NAMALWA (cell line): ENCODE measurements around the gene TET3.

Source experiments
- DNase-seq: peaks from one replicate; pipeline ENCODE4 v3.0.0-alpha.2; 2015; ENCODE audit warnings: low spot score

TET3 gene

DNA sequence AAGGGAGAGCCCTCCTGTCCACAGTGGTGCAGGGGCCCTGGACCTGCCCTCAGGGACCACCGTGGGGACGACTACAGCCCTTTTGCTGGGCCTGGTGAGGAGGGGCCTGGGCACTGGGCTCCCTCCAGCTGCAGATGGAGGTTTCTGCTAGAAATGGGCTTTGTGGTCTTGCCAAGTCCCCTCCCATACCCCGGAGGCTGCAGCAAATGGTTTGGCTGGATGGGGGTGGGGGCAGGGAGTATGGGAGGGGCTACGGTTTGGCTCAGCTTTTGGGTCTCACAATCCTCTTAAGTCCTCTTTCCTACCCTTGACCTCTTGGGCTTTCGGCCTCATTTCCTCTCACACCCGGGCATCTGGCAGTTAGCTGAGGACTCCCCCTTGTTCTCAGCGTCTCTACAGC lies 21.7 kb downstream of the TET3 start:
- no peak for DNase-seq

DNA sequence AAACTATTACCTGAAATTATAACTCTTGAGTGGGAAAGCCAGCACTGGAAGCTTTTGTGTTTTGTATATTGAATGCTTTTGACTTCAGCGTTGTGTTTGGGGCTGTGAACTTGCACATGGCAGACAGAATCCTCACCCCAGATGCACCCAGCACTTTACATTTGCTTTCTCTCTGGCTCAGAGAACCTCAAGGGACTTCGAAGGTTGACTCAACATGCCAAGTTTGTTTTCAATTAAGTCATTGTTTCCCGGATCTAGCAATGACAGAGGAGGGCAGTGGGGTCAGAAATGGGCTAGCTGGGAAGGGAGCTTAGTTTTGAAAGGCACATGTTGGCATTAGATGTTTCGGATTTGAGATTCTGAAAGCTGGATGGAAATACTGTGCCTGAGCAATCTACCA lies 22.4 kb downstream of the TET3 start:
- DNase-seq: no peak

DNA sequence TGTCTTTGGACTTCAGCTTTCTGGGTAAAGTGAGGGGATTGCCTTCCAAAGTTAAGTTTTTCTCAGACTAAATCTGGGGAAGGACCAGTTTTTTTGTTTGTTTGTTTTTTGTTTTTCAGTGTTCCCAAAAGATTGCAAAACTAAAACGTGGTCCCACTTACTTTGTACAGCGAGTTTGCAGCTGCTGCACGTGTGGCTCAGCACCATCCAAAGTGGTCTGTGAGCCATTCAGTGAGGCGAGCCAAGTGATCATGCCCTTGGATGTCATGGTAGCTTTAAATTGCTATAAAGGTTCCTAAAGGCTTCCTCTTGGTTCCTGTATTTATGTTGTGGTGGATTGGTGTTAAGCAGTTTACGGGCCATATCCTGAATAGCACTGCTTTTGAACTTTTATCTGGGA lies 23.0 kb downstream of the TET3 start:
- no peak for DNase-seq

DNA sequence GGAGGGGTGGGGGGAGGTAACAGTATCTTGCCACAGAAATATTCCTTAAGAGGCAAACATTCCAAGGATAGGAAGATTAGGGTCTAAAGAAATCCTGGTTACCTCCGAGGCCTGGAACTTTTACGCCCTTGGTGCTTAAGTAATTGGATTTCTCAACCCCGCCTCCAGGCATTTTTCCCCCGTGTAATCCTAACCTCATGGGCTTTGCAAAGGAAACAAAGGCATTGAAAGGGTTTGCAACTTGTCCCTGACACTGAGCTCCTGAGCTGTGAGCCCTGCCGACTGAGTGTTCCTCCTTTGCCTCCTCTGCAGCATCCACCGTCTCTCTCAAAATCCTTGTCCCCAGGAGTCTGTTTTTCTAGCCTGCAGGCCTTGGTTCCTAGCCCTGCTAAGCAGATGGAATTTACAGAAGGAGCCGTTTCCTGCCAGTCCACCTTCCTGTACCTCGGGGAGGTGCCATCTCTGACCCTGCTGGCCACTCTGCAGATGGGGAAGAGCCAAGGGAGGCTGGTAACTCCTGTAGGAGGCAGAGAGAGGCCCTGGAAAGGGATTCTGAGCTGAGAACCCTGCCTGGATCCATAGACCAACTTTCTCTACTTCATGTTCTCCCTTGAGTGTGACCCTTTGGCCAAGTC lies 24.2 kb downstream of the TET3 start:
- DNase-seq: no peak

DNA sequence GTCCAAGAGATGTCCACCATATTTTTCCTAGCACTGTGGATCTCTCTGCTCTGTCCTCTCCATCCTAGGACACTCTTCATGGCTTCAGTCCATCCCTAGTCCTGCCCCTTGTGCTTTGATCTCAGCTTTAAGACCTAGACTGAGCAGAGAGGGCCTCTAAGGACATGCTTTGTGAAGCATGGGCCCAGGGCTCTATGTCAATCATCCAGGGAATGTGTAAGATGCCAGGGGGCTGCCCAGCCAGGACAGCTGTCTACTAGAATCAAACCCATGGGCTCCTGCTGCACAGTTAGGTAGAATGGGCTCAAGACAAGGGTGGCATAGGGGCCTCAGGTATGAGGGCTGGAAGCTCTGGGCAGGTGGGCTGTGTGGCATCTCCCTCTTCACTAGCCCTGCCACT lies 24.9 kb downstream of the TET3 start:
- DNase-seq: no peak

DNA sequence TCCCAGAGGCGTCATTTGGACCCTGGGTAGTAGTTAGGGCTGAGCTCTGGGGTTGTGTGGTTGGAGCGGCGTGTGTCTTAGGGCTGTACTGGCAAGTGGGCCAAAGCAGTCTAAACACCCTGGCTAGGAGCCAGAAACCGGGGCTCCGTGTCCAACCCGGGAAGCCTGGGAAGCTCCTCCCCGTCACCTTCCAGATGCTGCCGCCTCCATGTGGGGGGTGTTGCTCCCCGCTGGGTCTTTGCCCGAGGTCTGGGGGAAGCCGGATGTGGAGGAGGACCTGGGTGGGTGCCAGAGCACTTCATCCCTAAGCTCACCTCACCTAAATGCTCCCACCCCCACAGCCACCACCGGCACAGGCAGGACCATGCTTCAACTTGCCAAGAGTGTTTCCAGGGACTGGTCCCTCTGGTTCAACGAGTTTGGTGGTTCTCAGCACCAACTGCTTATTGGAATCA lies 25.4 kb downstream of the TET3 start:
- DNase-seq: no peak

DNA sequence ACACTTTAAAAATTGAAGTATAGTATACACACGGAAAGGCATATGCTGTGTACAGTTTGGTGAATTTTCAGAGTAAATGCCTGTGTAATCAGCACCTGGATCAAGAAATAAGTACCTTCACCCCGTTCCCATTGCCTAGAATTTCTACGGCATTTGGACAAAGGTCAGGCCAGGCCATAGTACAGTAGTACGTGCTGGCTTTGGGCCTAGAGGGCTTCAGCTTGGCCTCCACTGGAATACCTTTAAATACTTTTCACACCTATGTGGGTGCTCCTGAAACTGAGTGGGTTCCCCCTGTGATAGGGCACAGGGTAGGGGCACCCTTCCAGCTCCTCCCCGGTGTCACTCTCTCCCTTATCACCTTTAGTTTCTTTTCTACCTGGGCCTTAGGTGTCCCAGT lies 26.5 kb downstream of the TET3 start:
- no peak for DNase-seq

DNA sequence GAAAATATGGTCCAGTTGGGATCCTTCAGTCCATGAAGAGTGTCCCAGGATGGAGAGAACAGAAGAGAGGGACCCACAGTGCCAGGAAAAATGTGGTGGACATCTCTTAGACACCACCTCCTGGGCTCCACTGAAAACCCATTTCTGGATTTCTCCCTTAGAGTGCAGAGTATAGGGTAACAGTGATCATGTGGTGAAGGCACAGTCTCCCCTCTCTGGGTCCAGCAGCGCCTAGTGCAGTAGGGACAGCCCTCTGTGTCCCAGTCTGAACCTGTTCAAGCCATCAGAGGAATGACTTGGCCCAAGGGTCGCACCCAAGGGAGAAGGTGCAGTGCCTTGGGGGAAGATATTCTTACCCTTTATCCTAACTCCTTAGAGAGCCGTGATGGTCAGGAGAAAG lies 30.1 kb downstream of the TET3 start:
- DNase-seq: no peak

DNA sequence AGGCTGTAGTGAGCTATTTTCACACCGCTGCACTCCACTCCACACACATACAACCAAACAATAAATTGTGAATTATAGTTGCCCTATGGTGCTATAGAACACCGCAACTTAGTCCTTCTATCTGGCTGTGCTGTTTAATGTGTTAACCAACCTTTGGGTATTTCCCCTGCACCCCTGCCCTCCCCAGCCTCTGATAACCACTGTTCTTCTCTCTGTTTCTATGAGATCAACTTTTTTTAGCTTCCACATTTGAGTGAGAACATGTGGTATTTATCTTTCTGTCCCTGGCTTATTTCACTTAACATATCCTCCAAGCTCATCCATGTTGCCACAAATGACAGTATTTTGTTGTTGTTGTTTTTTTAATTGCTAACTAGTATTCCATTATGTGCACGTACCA lies 32.5 kb downstream of the TET3 start:
- DNase-seq: no peak

DNA sequence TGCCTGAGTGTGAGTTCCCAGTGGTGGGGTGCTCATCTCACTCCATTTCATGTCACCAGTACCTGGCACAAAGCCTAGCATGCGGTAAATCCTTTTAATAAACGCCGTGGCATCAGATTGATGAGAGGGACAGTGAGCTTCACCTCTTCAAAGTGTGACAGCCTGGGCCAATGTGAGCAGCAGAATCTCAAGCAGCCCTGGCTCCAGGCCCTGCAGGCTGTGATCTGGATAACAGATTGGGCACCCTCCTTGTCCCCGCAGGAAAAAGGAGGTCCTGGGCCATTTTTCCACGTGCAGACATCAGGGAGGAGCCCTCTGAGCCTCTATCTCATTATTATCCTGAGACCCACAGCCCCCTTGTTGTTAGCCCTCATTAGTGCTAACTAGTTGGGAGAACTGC lies 34.8 kb downstream of the TET3 start:
- DNase-seq: no peak

DNA sequence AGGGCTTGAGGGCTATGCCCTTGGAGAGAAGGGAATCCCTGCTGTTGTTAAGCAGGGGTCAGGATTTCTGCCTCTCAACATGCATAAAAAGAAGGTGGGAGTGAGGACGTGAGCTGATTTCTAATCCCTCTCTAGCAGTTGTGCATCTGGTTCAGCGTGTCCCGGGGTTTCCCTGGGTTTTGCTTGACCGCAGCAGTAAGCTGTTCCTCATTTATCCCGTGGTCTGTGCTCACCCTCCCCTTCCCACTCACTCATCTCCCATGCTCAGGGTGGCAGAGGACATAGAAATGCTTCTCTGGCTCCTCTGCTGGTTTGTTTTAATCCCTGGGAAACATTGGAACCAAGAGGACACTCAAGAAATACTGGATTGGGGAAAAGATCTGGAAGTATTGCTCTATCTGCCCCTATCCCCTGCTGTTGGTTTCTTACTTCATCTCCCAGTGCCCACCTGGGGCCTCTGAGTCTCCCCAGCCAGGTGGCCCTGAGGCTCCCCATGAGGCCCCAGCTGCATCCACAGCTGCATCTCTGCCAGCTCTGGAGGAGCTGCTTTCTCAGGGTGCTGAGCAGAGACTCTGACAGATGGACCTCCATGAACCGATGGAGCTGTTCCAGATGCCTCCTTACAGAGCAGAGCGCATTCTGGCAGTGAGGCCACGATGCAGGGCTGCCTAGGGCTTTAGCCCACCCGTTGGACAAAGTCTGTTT lies 36.1 kb downstream of the TET3 start:
- DNase-seq: peak; percentile 79

DNA sequence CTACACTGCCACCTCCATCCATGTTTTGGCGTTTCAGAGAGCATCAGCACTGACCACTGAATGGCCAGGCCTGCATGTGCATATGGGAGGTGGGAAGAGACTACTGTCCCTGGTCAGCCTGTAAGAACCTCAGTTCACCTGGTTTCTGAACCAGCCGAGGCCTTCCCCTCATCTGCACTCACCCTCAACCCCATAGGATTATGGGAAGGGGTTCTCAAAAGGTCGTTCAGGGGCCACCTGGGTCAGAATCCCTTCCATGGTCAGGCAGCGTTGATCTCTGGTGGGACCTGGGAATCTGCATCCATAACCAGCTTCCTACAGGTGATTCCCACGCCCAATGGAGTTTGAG lies 36.7 kb downstream of the TET3 start:
- no peak for DNase-seq

DNA sequence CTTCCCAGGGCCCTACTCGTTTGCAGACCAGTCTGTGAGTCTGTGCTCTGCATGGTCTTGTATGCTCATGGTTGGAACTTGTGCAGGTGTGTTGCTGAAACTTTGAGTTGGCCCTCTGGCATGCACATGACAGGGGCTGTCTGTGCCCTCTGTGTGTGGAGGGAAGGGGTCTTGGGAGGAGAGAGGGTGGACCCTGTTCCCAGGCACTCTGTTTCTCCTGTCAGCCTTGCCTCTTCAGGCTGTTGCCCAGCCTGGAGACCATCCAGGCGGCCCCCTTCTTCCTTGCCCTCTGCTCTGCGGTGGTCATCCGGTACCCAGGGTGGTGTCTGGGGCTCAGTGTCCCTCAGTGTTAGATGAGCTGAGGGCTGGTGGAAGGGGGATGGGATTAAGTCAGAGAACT lies 39.5 kb downstream of the TET3 start:
- no peak for DNase-seq

DNA sequence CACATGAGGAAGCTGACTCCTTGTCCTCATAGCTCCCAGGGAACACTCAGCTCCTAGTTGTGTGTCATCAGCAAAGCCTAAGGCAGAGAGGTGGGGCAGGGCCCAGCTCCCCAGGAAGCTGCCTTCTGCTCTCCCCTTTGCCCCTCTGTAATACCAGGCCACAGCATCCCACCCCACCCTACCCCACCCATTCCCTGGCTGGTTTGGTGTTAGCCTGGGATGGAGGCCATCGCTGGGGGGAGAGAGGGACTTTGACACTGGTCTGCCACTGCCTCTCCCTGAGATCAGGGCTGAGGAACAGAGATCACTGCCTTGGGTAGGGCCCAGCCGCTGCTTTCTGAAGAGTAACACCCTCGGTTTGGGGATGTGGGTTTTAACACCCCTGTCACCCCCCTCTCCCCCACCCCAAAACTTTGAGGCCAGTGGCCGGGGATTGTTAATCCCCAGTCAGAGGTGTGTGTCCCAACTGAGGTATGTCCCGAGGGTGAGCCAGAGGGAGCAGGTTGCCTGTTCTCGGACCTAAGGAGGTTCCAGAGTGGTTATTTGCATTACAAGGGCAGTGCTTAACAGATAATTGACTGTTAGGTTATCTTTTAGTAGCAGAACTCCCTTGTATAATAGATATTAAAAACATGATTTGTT lies 41.4 kb downstream of the TET3 start:
- no peak for DNase-seq

DNA sequence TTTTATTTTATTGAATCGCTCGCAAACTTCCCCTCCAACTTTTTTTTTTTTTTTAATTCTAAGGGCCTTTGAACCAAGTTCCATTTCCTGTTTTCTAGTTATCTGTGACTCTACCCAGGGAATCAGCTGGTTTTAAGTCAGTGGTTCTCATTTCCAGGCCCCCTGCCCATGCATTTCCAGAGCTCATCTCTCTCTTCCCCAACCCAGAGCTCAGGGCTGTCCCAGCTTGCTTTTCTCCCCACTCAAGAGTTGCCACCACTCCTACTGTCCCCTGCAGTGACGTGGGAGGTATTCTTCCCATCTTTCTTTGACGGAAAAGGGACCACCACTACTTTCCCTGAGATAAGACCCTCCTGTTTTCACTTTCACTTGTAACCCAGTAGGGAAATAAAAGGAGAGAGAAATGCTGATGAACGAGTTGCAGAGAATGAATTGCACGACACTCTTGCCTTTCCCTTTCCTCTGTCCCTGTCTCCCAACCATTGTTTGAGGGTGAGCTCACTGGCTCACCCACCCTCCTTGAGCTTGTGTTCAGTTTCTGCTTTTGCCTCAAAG lies 42.1 kb downstream of the TET3 start:
- no peak for DNase-seq

DNA sequence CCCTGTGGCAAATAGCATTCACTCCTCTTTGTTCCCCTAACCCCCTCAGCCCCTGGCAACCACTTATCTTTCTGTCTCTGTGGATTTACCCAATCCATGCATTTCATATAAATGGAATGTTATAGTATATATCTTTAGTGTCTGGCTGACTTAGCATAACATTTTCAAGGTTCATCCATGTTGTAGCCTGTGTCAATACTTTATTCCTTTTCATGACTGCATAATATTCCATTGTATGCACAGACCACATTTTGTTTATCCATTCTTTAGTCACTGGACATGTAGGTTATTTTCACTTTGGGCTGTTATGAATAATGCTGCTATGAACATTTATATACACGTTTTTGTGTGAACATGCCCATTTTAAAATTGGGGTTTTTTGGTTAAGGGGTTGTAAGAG lies 42.8 kb downstream of the TET3 start:
- DNase-seq: no peak

DNA sequence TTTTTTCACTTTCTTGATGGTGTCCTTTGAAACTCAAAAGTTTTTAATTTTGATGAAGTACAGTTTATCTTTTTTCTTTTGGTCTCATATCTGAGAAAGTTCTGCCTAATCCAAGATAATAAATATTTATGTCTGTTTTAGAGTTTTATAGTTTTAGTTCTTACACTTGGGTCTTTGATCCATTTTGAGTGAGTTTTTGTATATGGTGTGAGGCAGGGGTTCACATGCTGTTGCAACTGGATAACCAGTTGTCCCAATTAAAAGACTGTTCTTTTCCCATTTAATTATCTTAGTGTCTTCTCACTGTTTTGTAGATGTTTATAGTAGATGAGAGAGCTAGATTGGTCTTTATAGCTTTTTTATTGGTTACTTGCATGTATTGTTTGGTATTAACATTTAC lies 43.6 kb downstream of the TET3 start:
- DNase-seq: no peak

DNA sequence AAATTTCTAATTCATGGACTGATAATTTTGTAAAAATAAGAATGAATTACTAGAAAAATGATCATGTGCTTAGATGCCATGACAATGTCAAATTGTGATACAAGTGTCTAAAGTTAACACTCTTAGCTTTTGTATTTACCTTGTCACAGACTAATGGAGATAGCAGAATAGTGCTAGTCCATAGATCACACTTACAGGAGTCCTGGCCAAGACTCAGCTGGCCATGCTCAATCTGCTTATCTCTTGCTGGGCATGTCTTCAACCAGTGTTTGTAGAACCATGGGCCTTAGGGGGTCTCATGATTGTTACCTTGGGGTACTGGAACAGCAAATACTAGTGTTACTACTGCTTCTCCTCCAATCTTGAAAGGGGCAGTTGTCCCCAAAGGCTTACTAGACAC lies 44.0 kb downstream of the TET3 start:
- no peak for DNase-seq

DNA sequence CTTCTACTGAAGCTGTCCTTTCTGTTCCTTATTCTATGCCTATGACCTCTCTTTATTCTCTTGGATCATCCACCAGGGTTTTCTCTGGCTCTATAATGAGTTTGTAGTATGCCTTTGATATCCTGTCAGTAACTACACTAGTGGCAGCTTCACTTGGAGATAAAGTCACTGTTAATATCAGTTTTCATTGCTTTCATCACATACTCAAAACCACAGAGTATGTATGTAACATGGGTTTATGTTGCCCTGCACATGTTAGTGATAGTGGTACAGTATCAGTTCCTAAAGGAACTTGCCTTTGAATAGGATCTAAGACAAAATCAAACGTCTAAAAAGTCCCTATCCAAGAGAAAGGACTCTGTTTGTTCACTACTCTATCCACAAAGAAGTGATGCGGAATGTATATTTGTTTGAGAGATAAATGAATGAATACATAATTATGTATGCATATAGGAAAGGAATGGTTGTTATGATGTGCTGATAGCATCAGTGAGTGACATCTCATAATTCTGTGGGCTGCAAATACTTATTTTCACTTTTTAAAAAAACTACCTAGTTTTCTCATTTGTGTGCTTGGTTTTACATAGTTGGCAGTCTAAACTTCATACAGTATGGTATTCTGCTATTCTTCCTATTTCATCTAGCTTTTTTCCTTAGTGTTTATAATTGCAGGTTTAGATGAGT lies 45.1 kb downstream of the TET3 start:
- DNase-seq: no peak

DNA sequence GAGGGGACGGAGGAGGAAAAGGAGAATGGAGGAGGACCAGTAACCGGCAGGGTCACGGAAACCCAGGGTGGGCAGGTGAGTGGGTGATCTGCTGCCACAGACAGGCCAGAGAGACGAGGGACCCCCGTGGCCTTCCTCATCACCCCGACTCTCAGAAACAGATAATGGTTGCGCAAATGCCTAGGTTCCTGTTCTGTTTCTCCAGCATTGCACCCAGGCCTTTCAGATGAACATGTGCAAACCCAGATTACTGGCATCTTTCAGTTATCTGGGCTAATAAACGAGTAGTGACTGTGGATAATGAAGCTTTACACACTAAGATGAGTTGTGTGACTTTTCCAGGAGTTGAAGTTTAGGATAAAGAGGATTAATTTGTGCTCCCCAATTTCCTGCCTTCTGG lies 46.5 kb downstream of the TET3 start:
- no peak for DNase-seq

DNA sequence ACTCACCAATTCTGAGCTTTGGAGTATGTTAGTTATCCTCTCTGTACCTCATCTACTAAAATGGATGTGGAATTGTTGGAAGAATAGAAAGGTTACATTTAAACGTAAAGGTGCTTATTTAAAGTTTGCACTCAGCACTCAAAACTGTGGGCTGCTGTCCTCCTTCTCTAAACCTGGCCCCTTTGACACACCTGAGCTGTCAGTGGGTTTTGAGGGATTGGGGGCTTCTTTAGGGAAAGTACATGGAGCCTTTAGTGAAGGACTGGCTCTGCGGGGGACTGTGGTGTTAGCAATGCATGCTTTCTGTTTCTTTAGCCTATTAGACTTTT lies 47.2 kb downstream of the TET3 start:
- DNase-seq: no peak

DNA sequence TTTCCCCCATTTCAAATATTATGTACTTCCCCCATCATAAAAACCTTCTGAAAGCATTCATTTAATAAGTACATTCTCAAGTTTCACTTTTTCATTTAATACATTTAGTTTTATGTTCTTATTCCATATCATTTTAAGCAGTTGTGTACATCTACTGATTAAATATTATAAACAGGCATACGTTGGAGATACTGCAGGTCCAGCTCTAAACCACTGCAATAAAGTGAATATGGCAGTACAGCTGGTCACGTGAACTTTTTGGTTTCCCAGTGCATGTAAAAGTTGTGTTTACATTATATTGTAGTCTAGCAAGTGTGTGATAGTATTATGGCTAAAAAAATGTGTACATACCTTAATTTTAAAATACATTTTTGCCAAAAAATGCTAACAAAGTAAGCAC lies 48.7 kb downstream of the TET3 start:
- no peak for DNase-seq
